ENCODE measurements around the gene RASGRP4. TPM values are rescaled to one million over a fixed set of nuclear protein-coding genes. Genes with fewer than 3 reads are reported as not detected.
"Not testable (repeated sequence)": the region's sequence is repeated elsewhere in the genome, so short reads cannot be mapped to it uniquely, and the experiment has no call there.

RASGRP4 gene
- total and polyA plus RNA-seq, 10 of the 15 experiments (the other 5 are each of a cell fraction or from before 2014, with no cell fraction given): 0.24 to 7.4 (median 3.3) TPM

DNA sequence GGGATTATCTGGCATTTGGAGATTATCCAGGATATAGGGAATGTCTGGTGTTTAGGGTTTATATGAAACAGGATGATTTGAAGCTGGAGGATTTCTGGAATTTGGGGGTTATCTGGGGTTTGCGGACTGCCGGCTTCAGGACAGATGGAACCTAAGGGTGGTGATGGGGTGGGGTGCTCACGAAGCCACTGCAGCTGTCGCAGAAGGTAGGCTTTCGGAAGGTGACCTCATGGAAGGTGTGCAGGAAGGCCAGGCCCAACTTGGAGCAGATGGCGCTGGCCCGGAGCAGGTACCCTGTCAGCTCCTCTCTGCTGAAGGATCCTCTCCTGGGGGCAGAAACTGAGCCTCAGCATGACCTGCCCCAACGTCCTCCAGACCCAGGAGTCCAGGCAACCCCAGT, 13.5 kb downstream of the RASGRP4 start:
- 67% methylated on average over 8 of the region's 8 CpGs for WGBS (ENCODE audit: insufficient coverage, insufficient replicate concordance, low lambda C conversion rate, missing lambda C conversion rate)
- no peak overlapping the region for H3K27ac ChIP-seq (ENCODE audit: control insufficient read depth, insufficient read depth)
- H2AFZ ChIP-seq (ENCODE audit: control insufficient read depth, low read depth, low read length): no peak overlapping the region
- H3K4me3 ChIP-seq: no peak overlapping the region
- no peaks in the 10 kb centered on the region for H3K9me3 ChIP-seq (replicated peaks; ENCODE audit: control insufficient read depth, insufficient read depth, low read length)
- BruUV-seq (replicated peaks): no TSS peak
- CTCF ChIA-PET: interaction anchor here (2.2 kb wide), 1 partner anchor 9 kb away, joined by 8 read pairs; the partner anchor contains the start of gene FAM98C
- no peaks in the 10 kb centered on the region for H3K36me3 ChIP-seq (ENCODE audit: control insufficient read depth in 2 of 2, insufficient read depth in 2 of 2, low read length in 1 of 2)
- POLR2A ChIA-PET: no interaction called here
- no peak overlapping the region for H3K4me2 ChIP-seq (ENCODE audit: control insufficient read depth, insufficient read depth)
- FAIRE-seq (no peak), DNase-seq (ENCODE audit: low read depth, low spot score) (no peak), ATAC-seq (no peak)
- SMC1A ChIA-PET (ENCODE audit: uncharacterized antibody, unreplicated experiment): no interaction called here
- in situ Hi-C loops (cut with MboI) (loop anchor here (25.0 kb wide), 1 partner anchor 225 kb away; the partner anchor contains the start of gene ACTN4), intact Hi-C loops (cut with micrococcal nuclease; ENCODE audit: unreplicated experiment) (no loop called here)
- TF ChIP-seq IRF4 (IDR thresholded peaks at IDR 0.05; ENCODE audit: low read depth, low read length) (no peak), RFX5 (IDR thresholded peaks at IDR 0.05; ENCODE audit: low read depth, low read length) (no peak), CEBPB (IDR thresholded peaks at IDR 0.05; ENCODE audit: borderline replicate concordance in 1 of 2, low read depth in 2 of 2, low read length in 2 of 2) (no peak), POLR2AphosphoS2 (IDR thresholded peaks at IDR 0.05; ENCODE audit: low read depth, low read length) (no peak), BCLAF1 (IDR thresholded peaks at IDR 0.05) (no peak), HSF1 (IDR thresholded peaks at IDR 0.05; ENCODE audit: low read depth, low read length) (no peak), ZNF207 (IDR thresholded peaks at IDR 0.05; ENCODE audit: borderline replicate concordance) (no peak), CBFB (IDR thresholded peaks at IDR 0.05; ENCODE audit: low read depth) (no peak), PKNOX1 (IDR thresholded peaks at IDR 0.05) (no peak), ASH2L (IDR thresholded peaks at IDR 0.05; ENCODE audit: borderline replicate concordance, low read depth) (no peak), KLF5 (IDR thresholded peaks at IDR 0.05; ENCODE audit: partially characterized antibody) (no peak), KDM1A (IDR thresholded peaks at IDR 0.05; ENCODE audit: borderline replicate concordance) (no peak), NBN (IDR thresholded peaks at IDR 0.05) (no peak), EED (IDR thresholded peaks at IDR 0.05; ENCODE audit: low read depth) (no peak)
- RAD21 ChIA-PET (ENCODE audit: unreplicated experiment): interaction anchor here (1.3 kb wide), 1 partner anchor 10 kb away, joined by 7 read pairs; the partner anchor contains the start of gene FAM98C
- H3K27me3 ChIP-seq (replicated peaks in 1 of 2; ENCODE audit: control insufficient read depth in 2 of 2, insufficient read depth in 2 of 2, low read length in 1 of 2): no peaks in the 10 kb centered on the region
- H3K9ac ChIP-seq (ENCODE audit: control insufficient read depth, insufficient read depth, low read length): no peak overlapping the region
- H3K79me2 ChIP-seq (ENCODE audit: control insufficient read depth, insufficient read depth, low read length): no peaks in the 10 kb centered on the region
- H3K4me1 ChIP-seq (ENCODE audit: control insufficient read depth, insufficient read depth, low read length): peaks cover 5% of the 10 kb centered on the region
- H4K20me1 ChIP-seq (ENCODE audit: control insufficient read depth, insufficient read depth): no peaks in the 10 kb centered on the region

DNA sequence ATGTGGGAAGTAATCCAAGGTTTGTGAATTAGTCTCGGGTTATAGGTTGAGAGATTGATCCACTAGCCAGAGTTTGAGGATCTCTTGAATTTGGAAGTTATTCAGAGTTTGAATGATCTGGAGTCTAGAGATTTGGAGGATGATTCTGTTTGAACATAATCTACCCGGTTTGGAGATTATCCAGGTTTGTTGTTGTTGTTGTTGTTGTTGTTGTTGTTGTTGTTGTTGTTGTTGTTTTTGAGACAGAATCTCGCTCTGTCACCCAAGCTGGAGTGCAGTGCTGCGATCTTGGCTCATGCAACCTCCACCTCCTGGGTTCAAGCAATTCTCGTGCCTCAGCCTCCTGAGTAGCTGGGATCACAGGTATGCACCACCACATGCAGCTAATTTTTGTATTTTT, 14.1 kb downstream of the RASGRP4 start:
- whole genome bisulfite sequencing (ENCODE audit: insufficient coverage, insufficient replicate concordance, low lambda C conversion rate, missing lambda C conversion rate): 35% methylated on average over 5 of the region's 5 CpGs
- POLR2A ChIA-PET: interaction anchor here (0.5 kb wide), 1 partner anchor 437 kb away, joined by 5 read pairs; no protein-coding TSS in a partner anchor
- in situ Hi-C loops (cut with MboI): loop anchor here (25.0 kb wide), 1 partner anchor 225 kb away; the partner anchor contains the start of gene ACTN4
- RAD21 ChIA-PET (ENCODE audit: unreplicated experiment): interaction anchor here (1.3 kb wide), 1 partner anchor 9 kb away, joined by 7 read pairs; the partner anchor contains the start of gene FAM98C
- H3K79me2 ChIP-seq (ENCODE audit: control insufficient read depth, insufficient read depth, low read length); H3K27me3 ChIP-seq (replicated peaks in 1 of 2; ENCODE audit: control insufficient read depth in 2 of 2, insufficient read depth in 2 of 2, low read length in 1 of 2); H3K4me2 ChIP-seq (ENCODE audit: control insufficient read depth, insufficient read depth); H3K27ac ChIP-seq (ENCODE audit: control insufficient read depth, insufficient read depth); H3K9me3 ChIP-seq (replicated peaks; ENCODE audit: control insufficient read depth, insufficient read depth, low read length); H3K9ac ChIP-seq (ENCODE audit: control insufficient read depth, insufficient read depth, low read length); DNase-seq (ENCODE audit: low read depth, low spot score); H4K20me1 ChIP-seq (ENCODE audit: control insufficient read depth, insufficient read depth); H3K4me1 ChIP-seq (ENCODE audit: control insufficient read depth, insufficient read depth, low read length); FAIRE-seq; BruUV-seq (replicated peaks); ATAC-seq; SMC1A ChIA-PET (ENCODE audit: uncharacterized antibody, unreplicated experiment); H3K4me3 ChIP-seq; H2AFZ ChIP-seq (ENCODE audit: control insufficient read depth, low read depth, low read length); intact Hi-C loops (cut with micrococcal nuclease; ENCODE audit: unreplicated experiment); H3K36me3 ChIP-seq (ENCODE audit: control insufficient read depth in 2 of 2, insufficient read depth in 2 of 2, low read length in 1 of 2): not testable (repeated sequence)
- CTCF ChIA-PET: interaction anchor here (2.2 kb wide), 1 partner anchor 9 kb away, joined by 8 read pairs; the partner anchor contains the start of gene FAM98C

All from GM12878 (cell line).